ENCODE data around the gene CFL1.

CFL1 gene

DNA sequence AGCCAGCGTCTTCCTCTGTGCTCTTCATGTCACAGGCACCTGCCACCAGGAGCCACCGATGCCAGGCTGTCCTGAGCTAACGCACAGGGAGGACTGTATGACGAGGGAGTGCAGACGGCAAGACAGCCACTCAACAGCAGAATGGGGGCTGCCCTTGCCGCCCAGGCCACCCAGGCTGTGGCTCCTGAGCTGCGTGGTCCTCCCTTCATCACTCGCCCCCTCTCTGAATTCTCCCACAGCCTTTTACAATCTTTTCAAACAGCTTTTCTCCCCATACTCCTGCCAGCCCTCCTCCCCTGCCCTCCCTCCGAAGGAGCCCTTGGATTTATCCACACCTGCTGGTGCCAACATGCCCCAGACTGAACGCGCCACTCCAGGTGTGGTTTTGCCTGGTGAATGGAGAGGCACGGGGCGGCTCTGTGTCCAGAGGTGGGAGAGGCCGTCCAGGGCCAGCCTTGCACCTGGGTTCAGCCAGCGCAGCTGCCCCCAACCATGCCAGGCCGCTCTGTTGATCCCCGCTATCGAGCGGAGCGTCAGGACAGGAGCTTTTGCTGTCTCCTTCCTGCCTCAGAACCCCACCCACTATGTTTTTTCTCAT, 49.1 kb downstream of the CFL1 start:
- no peak for DNase-seq (ENCODE audit: low read depth in 2 of 3, low spot score in 1 of 3)

GRCh38 chr11:65806979-65807378, 51.0 kb downstream of the CFL1 start:
- no peak for DNase-seq (ENCODE audit: low read depth in 2 of 3, low spot score in 1 of 3)

Measured in stimulated activated CD4-positive, alpha-beta T cell treated with anti-CD3 and anti-CD28 coated beads, Interleukin-12 subunit alpha, Interleukin-12 subunit beta, amount 100 ng/mL, for 48 hours (primary cell).